Peyer's patch (tissue), 4 donors: ENCODE measurements around the gene SMIM1.
A peak's percentile ranks its signal among the peaks of the same experiment; 100 is the strongest.

Source experiments
- CTCF ChIP-seq, 6 experiments: fragments of 450-650 bp in 4 of 6; fragments of 200-600 bp in 2 of 6; sonication (generic) in 1 of 6; IDR thresholded peaks; one replicate each; pipeline ENCODE4 v1.5.1; 2017 to 2019; ENCODE audit warnings: antibody characterized with exemption in 6 of 6, mild to moderate bottlenecking in 3 of 6, moderate library complexity in 1 of 6
- POLR2A ChIP-seq, 2 donors: fragments of 450-650 bp; IDR thresholded peaks; one replicate each; pipeline ENCODE4 v1.5.1; 2017; ENCODE audit warnings: antibody characterized with exemption in 2 of 2, mild to moderate bottlenecking in 2 of 2, moderate library complexity in 2 of 2

GRCh38 chr1:3727042-3727824 lies 45.3 kb upstream of the SMIM1 start:
- TF ChIP-seq POLR2A (IDR thresholded peaks at IDR 0.05) (no peak), CTCF (IDR thresholded peaks at IDR 0.05) (peak in 1 of 6 experiments; percentile 8)
